ENCODE data around the gene LSR. TPM values are rescaled to one million over a fixed set of nuclear protein-coding genes. Genes with fewer than 3 reads are reported as not detected.

Gene LSR
- polyA plus RNA-seq, 1 donor from 2014 or later: not detected

DNA sequence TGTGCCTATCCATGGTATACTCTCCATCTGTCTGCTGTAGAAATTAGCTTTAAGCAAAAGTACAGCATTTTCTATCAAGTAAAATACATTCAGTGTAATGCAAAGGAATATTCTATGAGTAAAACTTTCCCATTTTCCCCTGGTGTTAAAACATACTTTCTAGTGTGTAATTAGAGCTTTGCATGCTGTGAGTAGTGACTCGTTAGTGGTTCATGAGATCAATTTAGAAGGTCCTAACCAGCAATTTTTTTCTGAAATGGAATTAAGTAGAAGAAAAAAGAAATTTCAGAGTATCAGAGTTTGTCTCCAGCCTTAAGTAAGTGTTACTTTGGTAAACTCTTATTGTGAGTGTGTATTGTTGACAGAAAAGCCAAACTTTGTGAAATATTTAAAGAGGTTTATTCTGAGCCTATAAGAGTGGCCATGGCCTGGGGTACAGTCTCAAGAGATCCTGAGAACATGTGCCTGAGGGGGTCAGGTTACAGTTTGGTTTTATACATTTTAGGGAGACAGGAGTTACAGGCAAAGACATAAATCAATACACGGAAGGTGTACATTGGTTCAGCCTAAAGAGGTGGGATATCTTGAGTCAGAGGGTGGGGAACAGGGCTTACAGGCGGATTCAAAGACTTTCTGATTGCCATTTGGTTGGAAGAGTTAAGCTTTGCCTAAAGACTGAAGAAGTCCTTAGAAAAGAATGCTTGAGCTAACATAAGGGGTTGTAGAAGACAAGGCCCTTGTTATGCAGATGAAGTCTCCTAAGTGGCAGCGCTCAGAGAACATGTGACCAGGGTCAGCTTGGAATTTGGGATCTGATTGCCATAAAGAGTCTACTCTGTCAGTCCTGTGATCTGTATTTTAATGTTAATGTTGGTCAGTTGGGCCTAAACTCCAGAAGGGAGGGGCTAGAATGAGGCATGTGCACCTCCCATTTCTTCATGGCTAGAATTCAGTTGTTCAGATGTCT, 45.8 kb upstream of the LSR start:
- H3K9me2 ChIP-seq (ENCODE audit: insufficient read depth, low read length): no peaks in the 10 kb centered on the region
- no peak overlapping the region for H2AFZ ChIP-seq (ENCODE audit: low read depth, low read length)
- H3K27ac ChIP-seq (ENCODE audit: low read length): no peak overlapping the region
- no peaks in the 10 kb centered on the region for H3F3A ChIP-seq (ENCODE audit: insufficient read depth, low read length, poor library complexity, severe bottlenecking)
- H3K9me3 ChIP-seq (ENCODE audit: low read length): no peaks in the 10 kb centered on the region
- no peak overlapping the region for H3K4me3 ChIP-seq (ENCODE audit: low read length)
- TF ChIP-seq EZH2 (IDR thresholded peaks at IDR 0.05; ENCODE audit: borderline replicate concordance, insufficient read depth, low read length, poor library complexity, severe bottlenecking) (no peak), CTCF (IDR thresholded peaks at IDR 0.05; ENCODE audit: poor library complexity, severe bottlenecking) (no peak), RAD21 (conservative IDR thresholded peaks at IDR 0.05) (no peak), MXI1 (conservative IDR thresholded peaks at IDR 0.05; ENCODE audit: poor library complexity, severe bottlenecking) (no peak), TAF1 (IDR thresholded peaks at IDR 0.05; ENCODE audit: low read depth) (no peak), REST (IDR thresholded peaks at IDR 0.05; ENCODE audit: borderline replicate concordance) (no peak), EP300 (conservative IDR thresholded peaks at IDR 0.05; ENCODE audit: poor library complexity, severe bottlenecking) (no peak), SMC3 (conservative IDR thresholded peaks at IDR 0.05; ENCODE audit: poor library complexity) (no peak), POLR2AphosphoS5 (IDR thresholded peaks at IDR 0.05) (no peak)
- no peaks in the 10 kb centered on the region for H3K79me2 ChIP-seq (replicated peaks; ENCODE audit: insufficient read depth, low read length)
- no peak overlapping the region for H3K4me2 ChIP-seq (ENCODE audit: low read length)
- H3K36me3 ChIP-seq (ENCODE audit: insufficient read depth, low read length): no peaks in the 10 kb centered on the region
- no peaks in the 10 kb centered on the region for H4K20me1 ChIP-seq (ENCODE audit: insufficient read depth)
- no peaks in the 10 kb centered on the region for H3K27me3 ChIP-seq (ENCODE audit: insufficient read depth, low read depth, low read length)
- no peak overlapping the region for H3K9ac ChIP-seq (ENCODE audit: low read length)

DNA sequence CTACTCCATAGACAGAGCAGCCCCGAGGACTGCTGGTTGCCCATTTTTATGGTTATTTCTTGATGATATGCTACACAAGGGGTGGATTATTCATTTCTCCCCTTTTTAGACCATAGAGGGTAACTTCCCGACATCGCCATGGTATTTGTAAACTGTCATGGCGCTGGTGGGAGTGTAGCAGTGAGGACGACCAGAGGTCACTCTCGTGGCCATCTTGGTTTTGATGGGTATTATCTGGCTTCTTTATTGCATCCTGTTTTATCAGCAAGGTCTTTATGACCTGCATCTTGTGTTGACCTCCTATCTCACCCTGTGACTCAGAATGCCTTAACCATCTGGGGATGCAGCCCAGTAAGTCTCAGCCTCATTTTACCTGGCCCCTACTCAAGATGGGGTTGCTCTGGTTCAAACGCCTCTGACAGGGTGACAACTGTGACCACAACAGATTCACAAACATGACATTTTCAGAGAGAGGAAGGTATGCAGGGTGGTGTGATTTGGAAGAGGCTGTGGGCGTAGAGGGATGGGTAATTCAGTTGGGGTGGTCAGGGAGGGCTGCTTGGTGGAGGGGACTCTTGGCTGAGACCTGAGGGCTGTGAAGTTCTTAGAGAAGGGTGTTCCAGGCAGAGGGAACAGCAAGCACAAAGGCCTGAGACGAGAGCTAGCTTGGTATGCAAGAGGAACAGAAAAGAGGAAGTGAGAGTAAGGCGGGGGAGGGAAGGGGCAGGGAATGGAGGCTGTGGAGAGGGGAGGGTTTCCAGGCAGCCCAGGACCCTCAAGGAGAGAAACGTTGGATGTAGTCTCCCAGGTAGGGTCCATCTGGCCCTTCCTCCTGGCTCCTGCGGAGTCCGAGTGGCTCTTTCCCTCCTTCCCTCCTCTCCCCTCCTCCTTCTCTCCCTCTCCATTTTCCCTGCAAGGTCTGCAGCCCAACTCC, 43.7 kb upstream of the LSR start:
- no peaks in the 10 kb centered on the region for H4K20me1 ChIP-seq (ENCODE audit: insufficient read depth)
- H3K9me2 ChIP-seq (ENCODE audit: insufficient read depth, low read length): no peaks in the 10 kb centered on the region
- H3K79me2 ChIP-seq (replicated peaks; ENCODE audit: insufficient read depth, low read length): no peaks in the 10 kb centered on the region
- H3K36me3 ChIP-seq (ENCODE audit: insufficient read depth, low read length): no peaks in the 10 kb centered on the region
- no peak overlapping the region for H3K4me2 ChIP-seq (ENCODE audit: low read length)
- H3K27me3 ChIP-seq (ENCODE audit: insufficient read depth, low read depth, low read length): no peaks in the 10 kb centered on the region
- no peaks in the 10 kb centered on the region for H3F3A ChIP-seq (ENCODE audit: insufficient read depth, low read length, poor library complexity, severe bottlenecking)
- no peak overlapping the region for H3K9ac ChIP-seq (ENCODE audit: low read length)
- no peak overlapping the region for H3K27ac ChIP-seq (ENCODE audit: low read length)
- no peak for TF ChIP-seq CTCF (IDR thresholded peaks at IDR 0.05; ENCODE audit: poor library complexity, severe bottlenecking)
- no peak for TF ChIP-seq POLR2AphosphoS5 (IDR thresholded peaks at IDR 0.05)
- TF ChIP-seq EZH2 (IDR thresholded peaks at IDR 0.05; ENCODE audit: borderline replicate concordance, insufficient read depth, low read length, poor library complexity, severe bottlenecking): no peak
- TF ChIP-seq TAF1 (IDR thresholded peaks at IDR 0.05; ENCODE audit: low read depth): no peak
- no peak for TF ChIP-seq SMC3 (conservative IDR thresholded peaks at IDR 0.05; ENCODE audit: poor library complexity)
- TF ChIP-seq MXI1 (conservative IDR thresholded peaks at IDR 0.05; ENCODE audit: poor library complexity, severe bottlenecking): no peak
- no peaks in the 10 kb centered on the region for H3K9me3 ChIP-seq (ENCODE audit: low read length)
- no peak overlapping the region for H3K4me3 ChIP-seq (ENCODE audit: low read length)
- no peak overlapping the region for H2AFZ ChIP-seq (ENCODE audit: low read depth, low read length)
